Measurements from ENCODE around the gene SLC6A6.
"Not testable (repeated sequence)": the region's sequence is repeated elsewhere in the genome, so short reads cannot be mapped to it uniquely, and the experiment has no call there.

SLC6A6 gene

DNA sequence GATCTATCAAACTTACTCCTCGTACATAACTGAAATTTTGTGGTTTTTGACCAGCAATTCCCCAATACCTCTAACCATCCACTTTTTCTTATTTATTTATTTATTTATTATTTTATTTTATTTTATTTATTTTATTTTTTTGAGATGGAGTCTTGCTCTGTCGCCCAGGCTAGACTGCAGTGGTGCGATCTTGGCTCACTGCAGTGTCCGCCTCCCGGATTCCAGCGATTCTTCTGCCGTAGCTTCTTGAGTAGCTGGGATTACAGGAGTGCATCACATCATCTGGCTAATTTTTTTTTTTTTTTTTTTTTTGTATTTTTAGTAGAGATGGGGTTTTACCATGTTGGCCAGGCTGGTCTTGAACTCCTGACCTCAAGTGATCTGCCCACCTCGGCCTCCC is 35.3 kb downstream of the SLC6A6 start:
- not testable (repeated sequence) for DNase-seq

DNA sequence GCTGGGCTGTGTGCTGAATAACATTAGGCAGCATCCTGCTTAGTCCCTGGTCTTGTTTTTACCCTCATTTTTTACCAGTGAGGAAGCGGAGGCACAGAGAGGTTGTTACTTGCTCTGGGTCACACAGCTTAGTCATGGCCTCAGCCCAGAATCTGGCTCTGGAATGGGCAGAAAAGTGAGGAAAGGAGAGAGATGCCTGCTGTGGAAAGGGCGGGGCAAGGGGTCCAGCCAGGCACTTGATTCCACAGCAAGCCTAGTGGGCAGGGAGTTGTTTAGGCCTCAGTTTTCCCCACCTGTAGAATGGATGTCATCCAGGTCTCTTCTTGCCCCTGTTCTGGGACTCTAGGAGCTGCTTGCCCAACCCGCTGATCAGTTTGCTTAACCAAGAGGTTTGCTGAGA is 35.9 kb downstream of the SLC6A6 start:
- DNase-seq = no peak

DNA sequence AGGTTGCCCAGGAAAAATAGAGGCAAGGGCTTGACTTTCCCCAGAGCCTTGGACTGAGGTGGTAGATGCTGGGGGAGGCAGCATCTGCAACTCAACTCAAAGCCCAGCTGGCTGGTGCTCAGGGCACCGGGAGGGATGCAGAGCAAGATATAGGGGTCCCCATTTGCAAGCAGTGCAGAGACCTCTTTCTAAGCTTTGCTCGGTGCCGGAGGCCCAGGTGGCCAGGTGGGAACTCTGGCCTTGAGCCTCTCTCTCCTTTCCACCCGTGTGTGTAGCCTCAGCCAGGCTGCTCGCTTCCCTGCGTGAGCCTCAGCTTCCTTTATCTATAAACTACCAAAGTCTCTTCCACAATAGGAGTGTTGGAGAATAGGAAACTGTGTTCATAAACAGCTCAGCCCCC is 36.5 kb downstream of the SLC6A6 start:
- no peak for DNase-seq

DNA sequence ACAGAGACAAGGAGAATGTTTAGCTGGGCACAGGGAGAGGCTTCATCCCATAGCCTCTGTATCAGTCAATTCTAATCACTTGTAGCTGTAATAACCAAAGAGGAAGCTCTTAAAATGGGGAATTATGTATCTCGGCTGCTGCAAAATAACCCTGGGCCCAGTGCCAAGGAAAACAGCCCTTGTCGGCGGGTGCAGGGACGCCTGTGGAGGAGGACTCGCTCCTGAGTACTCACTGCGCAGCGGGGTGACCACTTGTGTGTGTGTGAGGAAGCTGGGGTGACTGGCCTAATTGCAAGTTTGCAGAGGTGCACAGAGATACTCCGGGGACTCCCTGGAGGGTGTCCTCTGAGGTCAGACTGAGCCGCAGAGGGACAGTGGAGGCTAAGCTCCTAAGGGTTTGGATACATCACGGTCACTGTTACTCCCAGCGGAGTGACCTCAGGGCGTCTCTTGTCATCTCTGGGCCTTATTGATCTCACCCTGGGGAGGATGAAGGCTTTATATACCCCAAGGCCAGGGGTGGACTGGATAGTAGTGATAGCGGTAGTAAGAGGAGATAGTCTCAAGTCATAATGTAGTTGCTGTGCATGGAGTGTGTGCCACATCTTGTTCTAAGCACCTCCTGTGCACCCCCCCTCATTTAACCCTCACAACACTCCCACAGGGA is 37.2 kb downstream of the SLC6A6 start:
- peak in 1 of 2 donors; percentile 72 for DNase-seq

- no peak for DNase-seq
Observed at GRCh38 chr3:14440168-14440518, 37.7 kb downstream of the SLC6A6 start.

GRCh38 chr3:14440531-14441239 is 38.3 kb downstream of the SLC6A6 start:
- no peak for DNase-seq

GRCh38 chr3:14441240-14441919 is 39.0 kb downstream of the SLC6A6 start:
- peak in 1 of 2 donors; percentile 19 for DNase-seq

DNA sequence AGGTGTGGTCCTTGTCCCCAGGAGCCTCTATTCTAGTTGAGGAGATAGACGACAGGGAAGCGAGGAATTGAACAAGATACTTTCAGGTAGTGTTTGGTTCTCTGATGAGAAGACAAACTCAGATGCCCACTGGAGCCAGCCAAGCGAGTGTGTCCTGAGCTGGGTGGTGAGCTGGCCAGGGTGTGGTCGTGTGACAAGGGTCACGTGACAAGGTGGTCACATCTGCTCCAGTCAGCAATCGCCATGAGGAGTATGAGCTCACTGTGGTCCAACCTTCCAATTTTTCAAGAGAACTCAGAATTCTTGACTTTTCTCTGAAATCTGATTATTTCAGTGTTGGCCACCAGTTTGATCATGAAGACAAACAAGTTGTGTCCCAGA is 39.5 kb downstream of the SLC6A6 start:
- DNase-seq = peak in 1 of 2 donors; percentile 25

DNA sequence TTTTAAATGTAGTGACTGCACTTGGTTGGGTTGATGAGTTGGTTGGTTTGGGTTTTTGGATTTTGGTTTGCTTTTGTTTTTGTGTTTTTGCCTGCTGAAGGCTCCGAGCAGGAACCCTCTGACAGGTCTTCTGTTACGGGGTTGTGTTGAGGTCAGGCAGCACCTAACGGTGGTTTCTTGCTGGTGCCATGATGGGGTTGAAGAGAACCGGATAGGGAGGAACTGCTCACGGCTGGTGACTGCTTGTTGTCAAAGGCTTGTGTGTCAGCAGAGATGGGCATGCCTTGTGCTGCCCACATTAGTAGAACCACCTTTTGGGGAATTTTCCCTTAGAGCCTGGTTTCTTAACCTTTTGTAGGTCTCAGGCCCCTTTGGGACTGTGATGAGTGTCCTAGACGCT is 42.0 kb downstream of the SLC6A6 start:
- no peak for DNase-seq

DNA sequence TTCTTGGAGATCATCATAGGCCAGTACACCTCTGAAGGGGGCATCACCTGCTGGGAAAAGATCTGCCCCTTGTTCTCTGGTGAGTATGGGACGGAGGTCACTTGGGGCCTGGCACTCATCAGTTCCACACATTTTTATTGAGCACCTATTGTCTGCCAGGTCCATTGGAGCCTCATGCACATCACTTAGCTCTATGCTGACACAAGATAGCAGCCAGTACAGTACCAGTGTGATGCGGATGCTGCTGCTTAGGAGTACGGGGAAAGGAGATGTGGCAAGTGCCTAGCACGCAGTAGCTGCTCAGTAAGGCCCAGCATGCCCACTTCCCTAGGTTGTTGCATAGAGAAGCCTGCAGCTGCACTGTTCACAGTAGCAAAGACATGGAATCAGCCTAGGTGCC is 43.4 kb downstream of the SLC6A6 start:
- DNase-seq = no peak

DNA sequence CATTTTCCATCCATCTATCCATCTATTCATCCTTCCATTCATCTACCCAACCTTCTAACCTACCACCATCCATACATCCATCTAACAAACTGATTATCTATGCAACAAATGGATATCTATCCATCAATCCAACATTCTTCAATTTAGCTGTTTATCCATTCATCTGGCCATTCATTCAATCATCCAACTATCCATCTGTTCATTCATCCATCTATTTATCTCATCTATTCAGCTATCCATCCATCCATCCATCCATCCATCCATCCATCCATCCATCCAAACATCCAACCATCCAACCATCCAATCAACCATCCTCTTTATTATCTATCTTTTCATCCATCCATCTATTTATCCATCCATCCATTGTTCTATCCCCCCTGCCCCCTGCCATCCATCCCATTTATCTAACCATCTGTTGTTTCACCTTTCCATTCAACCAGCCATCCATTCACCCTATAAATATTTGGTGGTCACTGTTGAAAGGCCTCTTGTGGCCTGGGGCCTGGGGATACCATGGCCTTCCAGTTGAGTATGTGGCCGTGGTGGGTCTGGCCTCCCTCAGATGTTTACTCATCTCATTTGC is 44.7 kb downstream of the SLC6A6 start:
- no peak for DNase-seq

- no peak for DNase-seq
Observed at GRCh38 chr3:14448063-14448462, 45.7 kb downstream of the SLC6A6 start.

- no peak for DNase-seq
Observed at GRCh38 chr3:14448756-14449727, 46.6 kb downstream of the SLC6A6 start.

GRCh38 chr3:14450506-14450905 is 48.1 kb downstream of the SLC6A6 start:
- no peak for DNase-seq

- DNase-seq = no peak
Observed at GRCh38 chr3:14450922-14451606, 48.7 kb downstream of the SLC6A6 start.

DNA sequence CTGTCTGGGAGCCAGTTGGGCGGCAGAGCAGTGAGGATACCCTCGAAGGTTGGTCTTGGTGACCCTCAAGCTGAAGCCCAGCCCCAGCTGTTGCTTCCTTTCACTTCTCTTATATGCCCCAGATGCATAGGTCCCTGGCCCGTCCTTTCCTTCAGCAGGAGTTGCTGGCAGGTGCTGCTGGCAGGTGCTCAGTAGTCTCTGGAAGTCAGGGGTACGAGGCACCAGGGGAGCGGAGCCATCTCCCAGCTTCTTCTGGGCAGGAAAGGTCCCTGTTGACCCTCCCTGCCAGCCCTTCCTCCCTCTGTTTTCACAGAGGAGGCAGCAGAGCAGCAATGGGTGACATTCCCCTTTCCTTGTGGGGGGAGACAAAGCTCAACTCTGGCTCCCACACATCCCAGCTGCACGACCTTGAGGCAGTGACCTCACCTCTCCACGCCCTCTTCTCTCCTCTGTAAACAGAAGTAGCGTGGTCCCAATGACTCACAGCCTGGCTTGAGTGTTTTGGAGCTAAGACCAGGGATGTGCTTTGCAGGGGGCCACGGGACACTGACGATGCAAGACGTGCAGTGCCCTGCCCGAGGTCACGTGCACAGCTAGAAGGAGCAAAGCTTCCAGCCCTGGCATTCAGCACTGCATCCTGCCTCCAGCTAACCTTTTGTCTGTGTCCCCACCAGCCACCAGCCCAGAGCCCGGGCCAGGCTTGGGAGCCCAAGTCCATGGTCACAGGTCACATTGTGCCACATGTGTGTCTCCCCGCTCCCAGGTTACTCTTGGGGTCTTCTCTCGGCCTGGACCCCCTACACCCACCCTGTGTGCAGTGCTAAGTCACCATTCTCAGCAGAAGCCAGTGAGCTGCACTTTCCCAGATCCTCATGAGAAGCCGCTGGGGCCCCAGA is 49.7 kb downstream of the SLC6A6 start:
- DNase-seq = no peak

DNA sequence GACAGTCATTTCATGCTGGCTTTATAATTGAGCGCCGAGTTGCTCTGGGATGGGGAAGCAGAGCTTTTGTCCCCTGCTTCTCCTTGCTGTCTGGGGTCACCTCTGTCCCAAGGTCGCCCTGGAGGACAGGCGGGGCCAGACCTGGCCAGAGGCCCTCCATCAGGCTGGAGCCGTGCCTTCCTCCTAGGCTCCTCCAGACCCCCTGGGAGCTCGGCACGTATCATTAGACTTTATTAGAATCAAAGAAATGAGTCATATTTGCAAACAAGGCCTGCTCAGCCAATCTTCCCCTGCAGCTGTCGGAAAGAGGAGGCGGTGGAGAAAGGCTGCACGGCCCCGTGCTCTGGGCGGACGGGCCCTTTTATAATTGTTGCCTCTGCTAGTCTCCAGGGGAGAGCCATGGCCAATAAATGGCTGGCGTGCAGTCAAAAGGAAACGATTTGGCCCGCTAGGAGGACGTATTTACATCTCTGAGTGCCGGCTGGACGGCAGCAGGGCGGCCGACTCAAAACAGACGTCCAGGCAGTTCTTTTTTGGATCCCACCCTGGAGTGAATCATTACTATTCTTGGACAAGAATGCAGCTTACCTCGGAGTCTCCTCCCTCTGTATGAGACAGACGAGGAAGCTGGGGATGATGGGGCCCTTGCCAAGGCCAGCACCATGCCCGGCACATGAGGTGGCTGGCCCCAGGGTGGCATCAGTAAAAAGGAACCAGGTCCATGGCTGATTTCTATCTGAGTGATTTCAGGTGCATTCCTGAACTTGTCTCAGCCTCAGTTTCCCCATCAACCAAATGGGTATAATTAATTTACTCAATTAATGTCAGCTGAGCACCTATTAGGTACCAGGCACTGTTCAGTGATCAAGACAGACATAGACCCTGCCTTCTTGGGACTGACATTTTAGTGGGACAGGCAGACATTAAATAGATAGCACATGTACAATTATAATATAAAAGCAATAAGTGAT is 50.6 kb downstream of the SLC6A6 start:
- no peak for DNase-seq

DNA sequence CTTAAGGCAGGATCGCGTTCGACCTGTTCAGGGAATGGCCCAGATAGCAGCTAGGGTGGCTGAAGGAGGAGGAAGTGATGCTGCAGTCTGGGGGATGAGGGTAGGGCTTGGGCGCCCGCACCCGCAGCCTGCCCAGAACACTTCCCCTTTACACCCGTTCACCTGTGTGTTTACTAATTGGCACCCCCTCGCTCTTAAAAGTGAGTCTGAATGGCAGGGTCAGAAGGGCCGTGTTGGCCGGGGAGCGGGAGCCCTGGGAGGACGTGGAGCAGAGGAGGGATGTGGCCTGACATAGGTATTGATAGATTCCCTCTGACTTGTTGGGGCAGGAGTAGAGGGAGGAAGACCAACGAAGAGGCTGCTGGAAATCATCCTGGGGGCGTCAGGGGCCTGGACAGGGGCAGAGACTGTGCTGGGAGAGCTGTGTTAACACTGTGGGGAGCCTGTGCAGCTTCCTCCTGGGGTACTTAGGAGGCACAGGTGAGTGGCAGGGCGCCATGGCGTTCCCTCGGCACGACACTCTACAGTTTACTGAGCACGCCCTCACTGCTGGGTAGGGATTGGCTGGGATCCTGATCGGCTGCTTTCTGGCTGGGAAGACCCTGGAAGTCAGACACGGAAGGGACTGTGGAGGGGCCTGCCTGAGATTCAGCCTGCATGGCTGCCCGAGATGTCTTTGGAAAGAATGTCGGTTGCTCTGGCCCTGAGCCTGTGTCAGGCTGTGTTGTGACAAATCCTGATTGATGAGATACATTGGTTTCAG is 51.7 kb downstream of the SLC6A6 start:
- no peak for DNase-seq

Measured in CD4-positive, alpha-beta T cell treated with Interleukin-1 beta for 1 hour (primary cell).